ENCODE measurements around the gene AHNAK2. TPM values are rescaled to one million over a fixed set of nuclear protein-coding genes. Genes with fewer than 3 reads are reported as not detected.

AHNAK2 gene
- total RNA-seq, 1 donor from 2014 or later = 11.5 TPM

DNA sequence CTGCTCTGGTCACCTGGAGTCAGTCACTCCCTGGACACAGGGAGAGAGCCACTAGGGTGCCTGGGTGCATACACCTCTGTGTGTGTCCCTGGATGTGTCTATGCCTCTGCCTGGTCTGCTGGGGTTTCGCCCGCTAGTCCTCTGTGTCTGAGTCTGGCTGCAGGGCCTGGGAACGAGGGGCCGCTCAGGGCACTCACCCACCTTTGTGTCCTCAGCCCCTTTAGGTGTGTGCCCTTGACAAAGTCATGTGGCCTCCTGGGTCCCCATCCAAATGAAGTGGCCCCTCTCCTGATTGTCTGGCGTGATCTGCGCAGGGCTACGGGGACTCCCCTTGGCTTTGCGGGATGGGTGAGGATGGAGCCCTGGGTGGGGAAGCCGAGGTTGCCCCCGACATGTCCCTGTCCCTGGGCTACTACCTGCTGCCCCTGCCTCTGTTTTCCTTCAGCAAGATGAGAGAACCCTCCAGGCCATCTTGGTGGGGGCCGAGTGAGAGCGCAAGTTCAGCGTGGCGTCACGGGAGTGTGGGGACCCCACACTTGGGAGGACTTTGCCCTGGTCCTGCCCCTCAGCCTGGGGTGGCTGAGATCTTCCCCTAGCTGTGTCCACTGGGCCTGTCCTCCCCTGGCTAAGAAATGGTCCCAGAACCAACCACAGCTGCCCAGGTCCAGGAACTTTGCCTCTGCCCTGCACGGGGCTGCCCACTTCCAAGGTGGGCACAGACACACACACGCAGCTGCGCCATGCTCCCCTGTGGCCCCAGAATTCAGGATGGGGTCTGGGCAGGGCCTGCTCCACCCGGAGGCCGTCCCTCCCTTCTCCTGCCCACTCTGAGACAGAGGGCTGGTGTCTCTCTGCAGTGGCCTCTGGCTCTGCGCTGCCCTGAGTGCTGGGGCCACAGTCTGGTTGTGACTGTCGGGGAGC is 2.7 kb upstream of the AHNAK2 start:
- peaks cover 25 to 47% (median 36%) of the 10 kb centered on the region in 3 donors for H3K4me1 ChIP-seq (ENCODE audit: control insufficient read depth in 3 of 3, insufficient read depth in 3 of 3, low read length in 3 of 3)
- peaks cover 0 to 12% (median 5%) of the 10 kb centered on the region in 3 donors for H3K27me3 ChIP-seq (ENCODE audit: control insufficient read depth in 3 of 3, insufficient read depth in 3 of 3, low read length in 3 of 3)
- H3K9me3 ChIP-seq (ENCODE audit: control insufficient read depth in 3 of 3, low read length in 3 of 3) = no peaks in the 10 kb centered on the region
- H3K27ac ChIP-seq (ENCODE audit: low read depth, low read length) = peak overlapping the region; percentile 54
- no peaks in the 10 kb centered on the region for H3K36me3 ChIP-seq (ENCODE audit: control insufficient read depth in 3 of 3, insufficient read depth in 3 of 3, low read length in 3 of 3)
- H3K9ac ChIP-seq (ENCODE audit: low read depth in 1 of 3, low read length in 3 of 3) = peak overlapping the region in 2 of 3 donors; percentile 25 to 38
- H3K4me3 ChIP-seq (ENCODE audit: low read length in 3 of 3) = no peak overlapping the region

DNA sequence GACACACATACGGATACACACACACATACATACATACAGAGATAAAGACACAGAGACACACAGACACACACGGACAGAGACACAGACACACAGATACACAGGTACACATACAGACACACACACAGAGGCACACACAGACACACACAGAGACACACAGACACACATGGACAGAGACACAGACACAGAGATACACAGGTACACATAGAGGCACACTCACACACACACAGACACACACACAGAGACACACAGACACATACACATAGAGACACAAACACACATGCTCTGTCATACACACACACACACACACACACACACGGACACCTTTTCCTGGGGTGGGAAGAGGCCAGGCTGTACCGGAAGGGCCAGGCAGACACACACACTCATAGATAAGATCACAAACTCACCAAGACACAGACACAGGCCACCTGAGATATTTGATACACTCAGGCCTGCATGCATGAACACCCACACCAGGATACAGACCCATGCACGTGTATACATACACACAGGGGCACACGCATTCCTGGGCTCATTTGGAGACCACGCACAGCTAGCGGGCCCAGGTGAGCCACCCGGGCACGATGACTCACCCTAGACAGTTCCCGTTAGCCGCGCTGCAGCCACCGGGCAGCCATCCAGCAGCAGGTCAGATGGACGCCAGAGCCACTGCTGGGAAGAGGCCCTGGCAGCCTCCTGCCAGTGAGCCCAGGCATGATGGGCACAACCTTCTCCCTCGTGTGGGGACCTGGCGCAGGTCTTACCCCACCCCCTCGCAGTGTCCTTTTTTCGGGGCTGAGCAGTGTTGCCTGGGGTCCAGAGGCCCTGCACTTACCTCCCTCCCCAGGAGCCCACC is 1.8 kb upstream of the AHNAK2 start:
- peaks cover 31 to 56% (median 43%) of the 10 kb centered on the region in 3 donors for H3K4me1 ChIP-seq (ENCODE audit: control insufficient read depth in 3 of 3, insufficient read depth in 3 of 3, low read length in 3 of 3)
- peak overlapping the region in 1 of 3 donors; percentile 29 for H3K4me3 ChIP-seq (ENCODE audit: low read length in 3 of 3)
- H3K27me3 ChIP-seq (ENCODE audit: control insufficient read depth in 3 of 3, insufficient read depth in 3 of 3, low read length in 3 of 3) = peaks cover 0 to 19% (median 5%) of the 10 kb centered on the region in 3 donors
- H3K36me3 ChIP-seq (ENCODE audit: control insufficient read depth in 3 of 3, insufficient read depth in 3 of 3, low read length in 3 of 3) = no peaks in the 10 kb centered on the region
- peak overlapping the region in 2 of 3 donors; percentile 25 to 38 for H3K9ac ChIP-seq (ENCODE audit: low read depth in 1 of 3, low read length in 3 of 3)
- H3K9me3 ChIP-seq (ENCODE audit: control insufficient read depth in 3 of 3, low read length in 3 of 3) = no peaks in the 10 kb centered on the region
- peak overlapping the region; percentile 54 for H3K27ac ChIP-seq (ENCODE audit: low read depth, low read length)

DNA sequence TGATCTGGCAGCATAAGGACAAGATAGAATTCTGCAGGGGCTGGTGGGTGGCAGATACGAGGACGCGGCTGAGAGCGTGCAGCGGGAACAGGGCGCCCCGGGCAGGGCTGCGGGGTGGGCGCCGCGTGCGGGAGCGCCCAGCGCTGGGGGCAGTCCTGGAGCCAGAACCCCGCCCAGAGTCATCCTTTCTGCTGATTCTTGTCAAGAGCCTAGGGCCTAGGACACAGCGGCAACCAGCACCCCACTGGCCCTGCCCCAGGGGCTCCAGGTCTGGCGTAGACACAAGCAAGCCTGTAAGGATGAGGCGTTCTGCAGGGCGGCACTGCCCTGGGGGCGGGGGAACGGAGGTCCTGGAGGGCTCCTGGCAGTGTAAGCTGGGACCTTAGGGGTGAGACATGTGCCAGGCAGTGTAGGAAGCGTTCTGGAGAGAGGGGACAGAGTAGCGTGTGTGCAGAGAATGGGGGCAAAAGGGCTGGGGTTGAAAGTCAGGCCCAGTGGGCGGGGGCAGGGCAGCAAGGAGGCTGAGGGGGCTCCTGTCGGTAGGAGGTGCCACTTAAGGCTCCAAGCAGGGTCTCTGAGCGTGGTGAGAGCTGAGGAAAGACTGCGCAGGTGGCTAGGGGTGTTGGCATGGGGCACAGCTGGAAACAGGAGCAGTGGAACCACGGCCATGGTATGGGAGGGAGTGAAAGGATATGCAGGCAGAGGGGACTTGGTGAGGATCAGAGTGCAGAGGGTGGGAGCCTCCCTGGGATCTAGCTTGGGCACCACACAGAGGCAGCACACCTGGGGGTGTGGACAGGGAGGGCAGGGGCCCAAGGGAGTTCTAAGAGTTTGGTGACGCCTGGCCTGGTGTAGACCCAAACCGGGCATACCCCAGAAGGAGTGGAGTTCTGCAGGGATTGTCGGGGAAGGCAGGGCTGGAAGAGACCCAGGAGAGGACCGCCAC is 845 bp upstream of the AHNAK2 start:
- peaks cover 37 to 65% (median 49%) of the 10 kb centered on the region in 3 donors for H3K4me1 ChIP-seq (ENCODE audit: control insufficient read depth in 3 of 3, insufficient read depth in 3 of 3, low read length in 3 of 3)

DNA sequence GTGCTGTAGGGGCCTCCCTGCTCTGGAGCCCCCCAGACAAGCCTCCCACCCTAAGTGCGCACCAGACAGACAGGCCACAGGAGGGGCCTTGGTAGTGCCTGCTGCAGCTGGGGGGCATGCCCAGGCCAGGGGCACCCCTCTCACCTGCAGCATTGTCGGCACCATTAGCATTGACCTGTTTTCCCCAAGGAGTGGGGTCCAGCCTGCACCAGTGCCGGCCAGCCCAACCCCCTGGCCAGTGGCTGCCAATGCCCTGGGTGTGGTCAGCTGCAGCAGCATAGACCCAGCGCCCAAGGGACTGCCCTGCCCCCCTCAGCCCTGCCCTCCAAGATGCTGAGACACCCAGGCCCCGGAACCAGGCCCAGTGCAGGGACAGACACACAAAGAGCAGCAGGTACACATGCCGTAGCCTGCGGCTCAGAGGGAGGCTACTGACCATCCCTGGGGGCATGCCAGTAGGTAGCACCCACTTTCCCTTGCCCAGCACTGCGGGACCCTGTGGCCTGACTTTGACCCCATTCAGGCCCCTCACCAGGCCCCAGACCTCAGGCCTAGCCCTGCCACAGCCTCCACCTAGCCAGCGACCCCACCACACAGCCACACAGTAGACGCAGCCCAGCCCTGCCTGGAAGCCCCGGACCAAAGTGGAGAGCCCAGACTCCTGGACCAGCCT is 1.0 kb downstream of the AHNAK2 start:
- Histone ChIP-seq H3K27me3 (ENCODE audit: control insufficient read depth in 3 of 3, insufficient read depth in 3 of 3, low read length in 3 of 3) (peaks cover 0 to 26% (median 5%) of the 10 kb centered on the region in 3 donors), H3K4me1 (ENCODE audit: control insufficient read depth in 3 of 3, insufficient read depth in 3 of 3, low read length in 3 of 3) (peaks cover 52 to 81% (median 66%) of the 10 kb centered on the region in 3 donors), H3K36me3 (ENCODE audit: control insufficient read depth in 3 of 3, insufficient read depth in 3 of 3, low read length in 3 of 3) (no peaks in the 10 kb centered on the region), H3K9ac (ENCODE audit: low read depth in 1 of 3, low read length in 3 of 3) (peak overlapping the region; percentile 43 to 74 (median 53)), H3K4me3 (ENCODE audit: low read length in 3 of 3) (peak overlapping the region; percentile 14 to 65 (median 54)), H3K27ac (ENCODE audit: low read depth, low read length) (no peak overlapping the region), H3K9me3 (ENCODE audit: control insufficient read depth in 3 of 3, low read length in 3 of 3) (no peaks in the 10 kb centered on the region)

More for the DNA sequence above, 845 bp upstream of the AHNAK2 start:
- no peak overlapping the region for H3K4me3 ChIP-seq (ENCODE audit: low read length in 3 of 3)
- no peak overlapping the region for H3K9ac ChIP-seq (ENCODE audit: low read depth in 1 of 3, low read length in 3 of 3)
- H3K36me3 ChIP-seq (ENCODE audit: control insufficient read depth in 3 of 3, insufficient read depth in 3 of 3, low read length in 3 of 3) = no peaks in the 10 kb centered on the region
- peak overlapping the region; percentile 54 for H3K27ac ChIP-seq (ENCODE audit: low read depth, low read length)
- H3K27me3 ChIP-seq (ENCODE audit: control insufficient read depth in 3 of 3, insufficient read depth in 3 of 3, low read length in 3 of 3) = peaks cover 0 to 23% (median 5%) of the 10 kb centered on the region in 3 donors
- H3K9me3 ChIP-seq (ENCODE audit: control insufficient read depth in 3 of 3, low read length in 3 of 3) = no peaks in the 10 kb centered on the region

DNA sequence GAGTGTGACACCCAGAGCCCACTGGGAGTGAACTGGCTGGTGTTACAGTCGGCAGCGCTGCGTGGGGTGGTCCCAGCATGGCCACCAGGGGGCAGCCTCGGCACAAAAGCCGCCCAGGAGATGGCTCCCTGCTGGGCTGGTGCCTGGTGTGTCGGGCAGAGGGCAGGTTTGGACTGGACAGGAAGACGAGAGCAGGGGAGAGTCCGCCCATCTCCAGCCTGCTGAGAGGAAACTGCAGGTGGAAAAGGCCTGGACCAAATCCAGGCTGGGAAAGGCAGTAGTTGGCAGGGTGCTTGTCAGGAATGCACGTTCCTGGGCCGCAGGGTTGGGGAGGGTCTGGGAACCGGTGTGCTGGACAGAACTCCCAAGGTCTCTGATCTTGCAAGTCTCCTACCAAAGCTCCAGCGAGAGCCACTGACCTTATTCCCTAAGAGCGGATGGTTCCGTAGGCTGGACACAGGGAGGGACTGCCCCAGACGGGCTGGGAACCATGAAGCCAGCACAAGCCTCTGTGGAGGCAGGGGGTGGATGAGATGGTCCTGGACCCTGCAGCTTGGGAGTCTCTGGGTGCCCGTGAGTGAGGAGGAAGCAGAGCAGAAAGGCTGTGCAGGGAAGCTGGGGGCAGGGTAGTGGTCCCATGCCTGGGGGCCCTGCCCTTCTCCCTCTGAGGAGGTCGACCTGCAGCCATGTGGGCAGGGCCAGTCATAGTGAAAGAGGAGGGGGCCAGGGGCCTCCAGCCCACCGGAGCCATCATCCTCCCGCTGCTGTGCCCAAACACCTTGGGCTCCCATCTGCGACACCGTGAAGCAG is 1.8 kb downstream of the AHNAK2 start:
- H3K9ac ChIP-seq (ENCODE audit: low read depth in 1 of 3, low read length in 3 of 3) = peak overlapping the region in 1 of 3 donors; percentile 33
- H3K9me3 ChIP-seq (ENCODE audit: control insufficient read depth in 3 of 3, low read length in 3 of 3) = no peaks in the 10 kb centered on the region
- H3K27ac ChIP-seq (ENCODE audit: low read depth, low read length) = no peak overlapping the region
- peak overlapping the region in 1 of 3 donors; percentile 29 for H3K4me3 ChIP-seq (ENCODE audit: low read length in 3 of 3)
- peaks cover 0 to 26% (median 5%) of the 10 kb centered on the region in 3 donors for H3K27me3 ChIP-seq (ENCODE audit: control insufficient read depth in 3 of 3, insufficient read depth in 3 of 3, low read length in 3 of 3)
- H3K36me3 ChIP-seq (ENCODE audit: control insufficient read depth in 3 of 3, insufficient read depth in 3 of 3, low read length in 3 of 3) = no peaks in the 10 kb centered on the region
- peaks cover 59 to 89% (median 72%) of the 10 kb centered on the region in 3 donors for H3K4me1 ChIP-seq (ENCODE audit: control insufficient read depth in 3 of 3, insufficient read depth in 3 of 3, low read length in 3 of 3)

DNA sequence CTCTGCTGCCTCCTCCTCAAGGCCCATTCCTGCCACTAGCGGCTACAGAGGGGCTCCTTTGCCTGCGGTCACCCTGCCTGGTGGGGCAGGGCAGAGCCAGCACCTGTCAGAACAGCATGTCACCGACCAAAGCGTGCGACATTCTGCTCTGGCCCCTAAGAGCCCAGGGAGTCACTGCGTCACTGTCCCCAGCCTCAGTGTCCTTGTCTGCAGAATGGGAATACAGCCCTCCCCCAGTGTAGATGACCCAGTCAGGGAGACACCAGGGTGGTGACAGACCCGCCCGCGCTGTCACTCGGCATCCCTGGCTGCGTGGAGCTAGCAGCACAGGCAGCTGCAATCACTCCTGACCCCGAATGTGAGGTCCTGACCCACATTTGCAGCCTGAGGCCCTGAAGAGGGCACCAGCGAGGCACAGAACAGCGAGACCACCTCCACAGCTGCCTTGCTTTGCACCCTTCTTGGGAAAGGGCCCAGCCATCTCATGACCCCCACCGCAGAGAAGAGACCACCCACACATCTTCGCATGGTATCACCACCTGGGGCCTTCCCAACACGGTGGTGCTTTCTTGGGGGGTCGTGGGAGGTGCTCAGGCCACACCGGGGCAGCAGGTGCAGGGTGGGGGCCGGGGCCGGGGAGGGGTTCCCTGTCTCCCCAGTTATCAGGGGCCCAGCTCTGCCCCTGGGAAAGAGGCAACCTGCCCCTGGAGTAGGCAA is 2.5 kb downstream of the AHNAK2 start:
- peaks cover 0 to 29% (median 5%) of the 10 kb centered on the region in 3 donors for H3K27me3 ChIP-seq (ENCODE audit: control insufficient read depth in 3 of 3, insufficient read depth in 3 of 3, low read length in 3 of 3)
- no peak overlapping the region for H3K27ac ChIP-seq (ENCODE audit: low read depth, low read length)
- H3K9me3 ChIP-seq (ENCODE audit: control insufficient read depth in 3 of 3, low read length in 3 of 3) = no peaks in the 10 kb centered on the region
- no peak overlapping the region for H3K4me3 ChIP-seq (ENCODE audit: low read length in 3 of 3)
- H3K9ac ChIP-seq (ENCODE audit: low read depth in 1 of 3, low read length in 3 of 3) = no peak overlapping the region
- peaks cover 62 to 89% (median 77%) of the 10 kb centered on the region in 3 donors for H3K4me1 ChIP-seq (ENCODE audit: control insufficient read depth in 3 of 3, insufficient read depth in 3 of 3, low read length in 3 of 3)
- H3K36me3 ChIP-seq (ENCODE audit: control insufficient read depth in 3 of 3, insufficient read depth in 3 of 3, low read length in 3 of 3) = no peaks in the 10 kb centered on the region

DNA sequence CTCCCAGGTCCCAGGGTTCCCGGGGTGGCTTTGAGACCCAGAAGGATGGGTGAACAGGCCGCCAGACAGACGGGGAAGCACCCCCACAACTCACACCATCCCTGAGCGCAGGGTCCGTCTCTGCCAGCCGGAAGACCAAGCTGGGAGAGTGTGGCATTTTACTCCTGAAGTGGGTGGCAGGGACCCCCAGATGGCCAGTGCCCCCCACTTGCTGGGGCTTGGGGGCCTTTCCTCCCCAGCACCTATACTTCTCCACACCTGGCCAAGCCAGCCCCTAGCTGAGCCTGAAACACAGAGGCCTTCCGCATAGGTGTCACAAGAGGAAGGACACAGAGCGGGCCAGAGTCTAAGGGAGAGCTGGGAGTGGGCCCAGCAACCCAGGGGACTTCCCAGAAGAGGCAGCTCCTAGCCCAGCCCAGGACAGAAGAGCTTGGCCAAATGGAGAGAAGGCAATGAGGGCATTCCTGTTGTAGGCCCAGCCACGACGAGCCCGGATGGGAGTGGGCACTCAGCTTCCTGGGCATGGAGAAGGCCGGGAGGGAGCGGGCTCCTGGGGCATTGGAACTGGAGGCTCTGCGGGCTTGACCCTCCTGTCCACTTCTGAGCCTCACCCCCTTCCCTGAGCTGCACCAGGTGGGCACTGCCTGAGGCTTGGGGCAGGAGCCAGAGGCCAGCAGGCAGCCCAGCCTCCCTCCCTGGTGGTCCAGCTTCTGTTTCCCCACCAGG is 3.3 kb downstream of the AHNAK2 start:
- peaks cover 0 to 30% (median 5%) of the 10 kb centered on the region in 3 donors for H3K27me3 ChIP-seq (ENCODE audit: control insufficient read depth in 3 of 3, insufficient read depth in 3 of 3, low read length in 3 of 3)
- peaks cover 60 to 82% (median 71%) of the 10 kb centered on the region in 3 donors for H3K4me1 ChIP-seq (ENCODE audit: control insufficient read depth in 3 of 3, insufficient read depth in 3 of 3, low read length in 3 of 3)
- no peak overlapping the region for H3K4me3 ChIP-seq (ENCODE audit: low read length in 3 of 3)
- no peak overlapping the region for H3K27ac ChIP-seq (ENCODE audit: low read depth, low read length)
- no peak overlapping the region for H3K9ac ChIP-seq (ENCODE audit: low read depth in 1 of 3, low read length in 3 of 3)
- no peaks in the 10 kb centered on the region for H3K36me3 ChIP-seq (ENCODE audit: control insufficient read depth in 3 of 3, insufficient read depth in 3 of 3, low read length in 3 of 3)
- H3K9me3 ChIP-seq (ENCODE audit: control insufficient read depth in 3 of 3, low read length in 3 of 3) = no peaks in the 10 kb centered on the region

Measured in skeletal muscle tissue (tissue), 4 donors.